GM19372 (cell line): ENCODE results near the gene NRIP1.

Experiments used
- ATAC-seq: cut with Tn5 transposase; IDR thresholded peaks from one replicate; pipeline ENCODE4 v1.9.1; 2021; ENCODE audit warnings: mild to moderate bottlenecking, low read depth, moderate library complexity; ENCODE audit not compliant: unreplicated experiment

The NRIP1 gene, protein sequence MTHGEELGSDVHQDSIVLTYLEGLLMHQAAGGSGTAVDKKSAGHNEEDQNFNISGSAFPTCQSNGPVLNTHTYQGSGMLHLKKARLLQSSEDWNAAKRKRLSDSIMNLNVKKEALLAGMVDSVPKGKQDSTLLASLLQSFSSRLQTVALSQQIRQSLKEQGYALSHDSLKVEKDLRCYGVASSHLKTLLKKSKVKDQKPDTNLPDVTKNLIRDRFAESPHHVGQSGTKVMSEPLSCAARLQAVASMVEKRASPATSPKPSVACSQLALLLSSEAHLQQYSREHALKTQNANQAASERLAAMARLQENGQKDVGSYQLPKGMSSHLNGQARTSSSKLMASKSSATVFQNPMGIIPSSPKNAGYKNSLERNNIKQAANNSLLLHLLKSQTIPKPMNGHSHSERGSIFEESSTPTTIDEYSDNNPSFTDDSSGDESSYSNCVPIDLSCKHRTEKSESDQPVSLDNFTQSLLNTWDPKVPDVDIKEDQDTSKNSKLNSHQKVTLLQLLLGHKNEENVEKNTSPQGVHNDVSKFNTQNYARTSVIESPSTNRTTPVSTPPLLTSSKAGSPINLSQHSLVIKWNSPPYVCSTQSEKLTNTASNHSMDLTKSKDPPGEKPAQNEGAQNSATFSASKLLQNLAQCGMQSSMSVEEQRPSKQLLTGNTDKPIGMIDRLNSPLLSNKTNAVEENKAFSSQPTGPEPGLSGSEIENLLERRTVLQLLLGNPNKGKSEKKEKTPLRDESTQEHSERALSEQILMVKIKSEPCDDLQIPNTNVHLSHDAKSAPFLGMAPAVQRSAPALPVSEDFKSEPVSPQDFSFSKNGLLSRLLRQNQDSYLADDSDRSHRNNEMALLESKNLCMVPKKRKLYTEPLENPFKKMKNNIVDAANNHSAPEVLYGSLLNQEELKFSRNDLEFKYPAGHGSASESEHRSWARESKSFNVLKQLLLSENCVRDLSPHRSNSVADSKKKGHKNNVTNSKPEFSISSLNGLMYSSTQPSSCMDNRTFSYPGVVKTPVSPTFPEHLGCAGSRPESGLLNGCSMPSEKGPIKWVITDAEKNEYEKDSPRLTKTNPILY (N-terminal part only)

DNA sequence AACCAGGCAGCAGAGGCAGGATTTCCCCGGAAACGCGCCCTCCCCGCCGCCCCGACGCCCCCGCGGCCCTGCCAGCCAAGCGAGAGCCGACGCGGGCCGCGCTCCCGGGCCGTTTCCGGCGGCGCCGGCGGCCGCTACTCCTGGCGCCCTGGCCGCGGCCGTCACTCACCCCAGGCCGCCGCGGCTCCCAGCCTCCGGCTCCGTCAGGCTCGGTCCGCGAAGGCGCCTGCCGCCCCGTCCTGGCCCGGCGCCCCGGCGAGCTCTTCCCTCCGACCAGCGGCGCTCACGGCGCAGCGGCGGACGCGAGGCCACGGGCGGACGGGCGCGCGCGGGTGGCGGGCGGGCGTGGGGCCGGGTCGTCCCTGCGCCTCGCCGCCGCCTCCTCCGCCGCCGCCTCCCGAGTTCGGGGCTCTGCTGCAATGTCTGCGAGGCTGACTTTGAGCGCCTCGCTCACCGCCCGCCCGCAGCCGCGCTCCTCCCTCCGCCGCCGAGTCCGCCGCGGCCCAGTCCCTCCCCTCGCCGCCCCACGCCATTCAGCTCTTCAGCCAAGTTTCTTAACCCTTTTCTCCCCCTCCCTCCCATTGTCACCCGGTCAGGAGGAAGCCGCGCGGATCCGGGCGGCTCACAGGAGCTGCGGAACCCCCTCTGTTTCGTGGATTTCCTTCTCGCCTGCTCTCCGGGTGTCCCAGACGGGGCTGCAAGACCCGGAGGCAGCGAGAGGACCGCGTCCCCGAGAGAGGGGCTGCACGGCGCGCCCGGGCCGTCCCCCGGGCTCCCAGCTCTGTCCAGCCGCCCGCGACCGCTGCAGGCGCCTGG is at the start of gene NRIP1:
NRIP1 (minus strand) TSS at position 425 of the 816 bp plus-strand sequence. CDS start 96,808 bp downstream, outside the sequence.
- ATAC-seq, result peak; percentile 78

DNA sequence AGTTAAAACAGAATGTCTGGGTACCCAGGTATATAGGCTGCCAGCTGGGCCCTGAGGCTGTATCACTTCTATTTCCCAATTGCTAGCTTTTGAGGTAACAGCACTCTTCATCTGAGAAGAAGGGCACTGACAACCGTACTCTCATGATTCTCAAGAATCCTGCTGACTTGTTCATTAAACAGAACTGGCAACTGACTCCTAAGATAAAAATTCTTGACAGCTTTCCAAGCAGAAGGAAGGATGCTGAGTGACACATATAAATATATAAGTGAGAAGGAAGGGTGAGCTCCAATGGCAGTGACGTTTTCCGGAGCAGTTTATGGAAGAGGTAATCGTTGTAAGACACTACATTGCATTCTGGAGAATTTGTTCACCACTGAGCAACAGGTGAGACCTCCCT is 48.1 kb upstream of the NRIP1 start:
- no peak for ATAC-seq

DNA sequence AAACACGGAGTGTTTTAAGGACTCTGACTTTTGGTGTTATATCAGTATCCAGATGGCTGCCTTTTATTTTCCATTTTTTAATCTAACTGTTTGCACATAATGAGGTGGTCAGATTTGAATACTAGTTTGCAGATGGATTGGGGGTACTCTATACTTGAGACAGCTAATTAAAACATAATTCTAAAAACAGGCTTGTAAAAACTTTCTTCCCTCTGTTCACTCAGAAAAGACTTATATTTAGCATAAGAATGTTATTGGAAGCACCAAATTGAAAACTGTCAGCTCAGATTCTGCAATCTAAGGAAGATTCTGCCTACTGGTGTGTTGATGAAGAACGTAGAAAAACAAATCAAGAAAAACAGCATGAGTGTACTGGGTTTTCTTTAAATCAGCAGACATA is 44.0 kb upstream of the NRIP1 start:
- ATAC-seq, result no peak

DNA sequence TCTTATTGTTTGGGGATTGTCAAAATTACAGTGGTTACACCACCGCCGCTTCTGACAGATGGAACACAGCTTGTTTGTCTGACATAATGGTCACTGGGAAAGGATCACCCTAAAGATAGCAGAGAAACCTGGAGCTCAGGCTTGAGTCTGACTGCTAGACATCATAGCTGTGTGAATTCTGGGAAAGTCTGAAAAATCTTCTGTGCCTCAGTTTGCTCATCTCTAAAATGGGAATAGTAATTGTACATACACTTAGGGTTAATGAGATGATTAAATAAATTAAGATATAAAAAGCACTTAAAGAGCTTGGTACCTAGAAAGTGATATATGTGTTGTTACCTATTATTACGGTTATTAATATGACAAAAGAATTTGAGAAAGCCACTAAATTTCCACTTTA is 39.7 kb upstream of the NRIP1 start:
- no peak for ATAC-seq

DNA sequence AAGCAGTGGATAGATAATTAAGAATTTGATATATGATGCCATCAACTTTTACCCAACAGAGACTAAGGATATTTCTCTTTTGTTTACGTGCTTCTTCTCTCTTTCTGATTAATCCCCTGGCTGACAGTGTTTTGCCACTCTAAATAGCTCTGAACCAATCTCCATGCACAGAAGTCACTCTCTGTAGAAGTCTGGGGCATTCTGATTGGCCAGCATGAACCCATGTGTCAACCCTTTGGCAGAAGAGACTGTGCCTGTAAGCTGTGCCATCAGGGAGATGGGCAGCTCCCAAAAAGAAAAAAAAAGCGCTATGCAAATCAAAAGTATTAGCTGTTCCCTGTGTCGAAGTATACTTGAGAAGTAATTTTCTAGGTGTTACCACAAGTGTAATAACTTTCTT is 34.1 kb upstream of the NRIP1 start:
- ATAC-seq, result no peak

DNA sequence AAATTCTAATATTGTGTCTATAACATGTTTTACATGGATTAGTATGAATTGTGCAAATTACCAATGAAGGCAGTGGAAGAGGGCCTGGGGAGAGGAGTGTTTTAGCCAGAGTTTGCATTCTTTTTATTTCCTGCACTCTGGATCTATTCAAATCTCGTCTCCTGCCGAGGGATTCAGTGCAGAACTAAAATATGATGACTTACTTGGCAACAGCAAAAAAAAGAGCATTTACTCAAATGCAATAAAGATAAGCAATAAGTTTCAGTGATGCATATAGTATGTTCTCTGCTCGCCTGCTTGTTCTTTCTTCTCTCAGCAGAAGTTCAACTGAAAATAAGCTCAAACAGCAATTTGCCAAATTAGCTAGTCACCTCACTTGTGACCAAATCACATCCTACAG is 33.4 kb upstream of the NRIP1 start:
- ATAC-seq, result no peak

DNA sequence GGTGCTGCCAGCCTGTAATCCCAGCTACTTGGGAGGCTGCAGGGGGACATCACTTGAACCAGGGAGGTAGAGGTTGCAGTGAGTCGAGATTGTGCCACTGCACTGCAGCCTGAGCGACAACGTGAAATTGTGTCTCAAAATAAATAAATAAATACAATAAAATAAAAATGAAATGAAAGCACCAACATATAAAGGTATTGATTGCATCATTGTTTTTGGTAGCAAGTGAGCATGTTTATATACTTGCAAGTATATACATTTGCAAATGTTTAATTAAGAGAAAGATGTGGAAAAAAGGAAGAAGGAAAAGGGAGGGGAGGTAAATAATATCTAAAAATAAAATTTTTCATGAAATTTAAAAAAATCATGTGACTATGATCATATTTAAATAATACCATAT is 32.8 kb upstream of the NRIP1 start:
- no peak for ATAC-seq

DNA sequence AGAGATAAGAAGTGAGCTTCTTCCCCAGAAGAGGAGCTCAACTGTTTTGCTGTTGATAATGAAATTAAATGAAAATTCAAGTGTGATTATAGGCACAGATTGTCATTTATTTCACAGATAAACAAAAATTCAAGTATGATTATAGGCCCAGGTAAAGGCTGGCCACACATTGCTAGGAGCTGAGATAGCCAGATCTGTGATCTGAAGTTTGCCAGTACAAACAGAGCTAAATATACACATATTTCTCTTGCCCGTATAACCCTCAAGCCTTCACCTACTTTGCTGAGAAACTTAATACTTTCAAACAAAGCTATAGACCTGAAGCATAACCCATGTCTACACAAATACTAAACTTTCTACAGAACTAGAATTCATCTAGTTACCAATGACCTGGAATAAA is 31.3 kb upstream of the NRIP1 start:
- ATAC-seq, result no peak

DNA sequence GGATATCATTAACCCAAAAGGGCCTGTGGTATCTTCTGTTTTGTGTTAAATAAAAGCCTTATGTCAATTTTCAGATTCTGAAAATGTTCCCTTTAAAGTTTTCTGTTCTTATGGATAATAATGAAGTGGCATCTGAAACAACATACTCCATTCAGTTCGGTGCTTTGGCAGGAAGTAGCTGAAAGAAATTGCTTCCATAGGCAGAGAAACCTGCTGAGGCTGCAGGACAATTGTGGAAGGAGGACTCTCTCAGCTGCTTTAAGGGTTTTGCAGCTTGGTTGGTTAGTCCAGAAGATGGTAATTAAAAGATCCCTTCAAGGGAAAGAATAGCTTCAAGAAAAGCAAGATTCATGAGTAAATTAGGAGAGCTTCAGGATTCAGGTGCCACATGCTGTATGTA is 30.5 kb upstream of the NRIP1 start:
- no peak for ATAC-seq

DNA sequence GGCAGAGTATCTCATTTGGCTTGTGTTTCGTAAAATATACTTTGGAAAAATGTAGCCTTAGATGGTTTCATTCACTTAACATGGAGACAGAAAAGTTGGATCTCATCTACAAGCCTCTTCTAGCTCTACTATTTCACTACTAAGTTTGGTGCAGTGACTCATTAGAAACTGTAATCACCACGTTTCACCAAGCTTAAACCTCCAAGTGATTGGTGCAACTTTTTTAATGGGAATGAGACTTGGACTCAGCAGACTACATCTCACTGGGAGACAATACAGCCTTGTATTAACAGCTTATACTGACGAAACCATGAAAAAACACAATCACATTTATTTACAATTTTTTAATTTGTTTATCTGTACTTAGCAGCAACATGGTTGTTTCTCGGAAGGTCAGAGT is 29.9 kb upstream of the NRIP1 start:
- ATAC-seq, result no peak

DNA sequence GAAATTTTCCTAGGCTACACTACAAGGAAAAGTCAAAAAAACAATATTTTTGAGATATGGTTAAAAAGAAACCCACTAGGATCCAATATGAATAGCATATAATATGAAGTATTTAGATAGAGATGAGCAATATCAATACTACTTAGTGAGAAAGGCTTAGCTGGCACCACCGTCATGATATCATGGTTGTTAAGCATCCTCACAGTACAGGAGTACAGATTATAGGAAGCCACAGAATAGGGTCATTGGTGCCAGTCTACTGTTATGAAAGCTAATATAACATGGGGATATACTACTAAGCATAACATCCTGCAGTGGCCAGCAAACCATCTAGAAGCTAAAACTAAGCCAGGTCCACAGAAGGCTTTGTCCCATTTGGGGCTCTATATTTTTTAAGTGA is 28.4 kb upstream of the NRIP1 start:
- ATAC-seq, result no peak

DNA sequence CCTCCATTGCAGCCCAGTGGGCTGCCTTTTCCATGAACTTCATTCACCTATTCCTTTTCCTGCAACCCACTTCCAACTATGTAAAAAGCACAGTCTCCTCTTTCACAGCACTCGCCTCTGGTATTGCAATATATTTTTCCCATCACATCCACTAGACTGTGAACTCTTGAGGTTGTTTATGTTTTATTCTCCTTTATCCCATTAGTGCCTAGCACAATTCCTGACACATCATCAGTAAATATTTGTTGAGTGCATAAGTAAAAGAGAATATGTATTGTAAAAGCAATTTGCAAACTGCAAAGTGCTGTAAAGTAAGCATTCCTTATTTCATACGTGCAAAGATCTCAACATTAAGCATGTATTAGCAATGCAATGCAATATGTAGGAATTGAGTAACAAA is 27.9 kb upstream of the NRIP1 start:
- no peak for ATAC-seq

DNA sequence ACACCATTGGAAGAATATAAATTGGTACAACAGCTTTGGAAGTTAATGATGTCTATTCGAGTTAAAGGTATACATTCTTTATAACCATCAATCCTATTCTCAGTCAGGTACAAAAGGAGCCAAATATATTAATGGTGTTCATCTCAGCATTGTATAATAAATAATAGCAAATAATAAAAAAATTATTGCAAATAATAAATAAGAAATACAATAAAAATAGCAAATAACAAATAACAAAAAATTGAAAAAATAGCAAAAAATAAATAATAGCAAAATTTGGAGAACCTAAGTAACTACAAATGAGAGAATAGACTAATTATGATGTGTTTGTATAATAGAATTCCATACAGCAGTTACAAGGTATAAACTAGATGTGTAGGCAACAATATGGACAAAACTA is 25.6 kb upstream of the NRIP1 start:
- no peak for ATAC-seq

DNA sequence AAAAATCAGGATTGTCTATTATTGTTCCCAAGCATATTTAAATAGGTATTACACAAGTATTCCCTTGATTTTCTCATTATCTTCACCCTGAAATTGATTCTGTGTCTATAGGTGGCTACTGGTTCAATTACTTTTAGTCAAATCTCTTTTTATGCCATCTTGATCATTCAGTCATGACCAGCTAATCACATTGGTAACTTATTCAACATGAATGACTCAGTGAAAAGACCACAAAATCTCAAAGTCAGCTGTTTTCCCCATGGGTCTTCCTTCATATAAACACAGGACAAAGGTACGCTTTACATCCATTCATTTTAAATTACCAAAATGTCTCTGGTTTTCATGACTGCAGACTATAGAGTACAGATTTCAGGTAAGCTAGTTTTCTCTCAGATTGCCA is 23.7 kb upstream of the NRIP1 start:
- ATAC-seq, result no peak

DNA sequence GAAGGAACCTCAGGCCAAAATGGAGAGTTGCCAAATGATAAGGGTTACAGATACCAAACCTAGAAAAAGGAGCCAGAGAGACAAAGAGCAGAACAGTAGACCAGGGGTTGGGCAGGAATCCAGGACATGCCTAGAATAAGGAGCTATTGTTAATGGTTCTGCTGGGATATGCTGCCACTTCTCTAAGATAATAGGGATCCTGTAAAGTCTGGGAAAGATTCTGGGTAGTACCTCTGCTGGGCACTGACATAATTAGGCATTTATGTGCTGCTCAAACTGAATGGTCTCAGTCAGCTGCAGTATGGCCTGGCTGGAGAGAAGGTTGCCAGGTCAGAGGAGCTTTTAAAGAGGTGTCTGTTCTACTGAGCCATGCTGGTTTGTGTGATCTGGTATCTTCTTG is 19.9 kb upstream of the NRIP1 start:
- ATAC-seq, result no peak

DNA sequence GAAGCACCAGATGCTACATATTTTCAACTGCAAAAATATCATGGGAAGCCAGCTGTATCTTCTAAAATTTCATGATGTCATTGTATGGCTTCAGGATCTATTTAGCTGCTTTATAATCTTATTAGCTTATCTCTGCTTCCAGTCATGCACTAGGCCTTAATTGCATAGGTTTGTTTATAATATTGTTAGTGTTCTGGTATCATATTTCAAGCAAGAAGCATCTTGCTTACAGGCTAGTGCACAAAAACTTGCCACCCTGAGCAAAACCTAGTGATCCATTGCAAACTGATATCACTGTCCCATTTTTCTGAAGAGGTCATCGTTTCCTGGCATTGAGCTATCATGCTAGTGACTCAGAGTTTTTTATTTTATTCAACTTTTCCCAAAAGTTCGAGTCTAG is 15.7 kb upstream of the NRIP1 start:
- no peak for ATAC-seq

DNA sequence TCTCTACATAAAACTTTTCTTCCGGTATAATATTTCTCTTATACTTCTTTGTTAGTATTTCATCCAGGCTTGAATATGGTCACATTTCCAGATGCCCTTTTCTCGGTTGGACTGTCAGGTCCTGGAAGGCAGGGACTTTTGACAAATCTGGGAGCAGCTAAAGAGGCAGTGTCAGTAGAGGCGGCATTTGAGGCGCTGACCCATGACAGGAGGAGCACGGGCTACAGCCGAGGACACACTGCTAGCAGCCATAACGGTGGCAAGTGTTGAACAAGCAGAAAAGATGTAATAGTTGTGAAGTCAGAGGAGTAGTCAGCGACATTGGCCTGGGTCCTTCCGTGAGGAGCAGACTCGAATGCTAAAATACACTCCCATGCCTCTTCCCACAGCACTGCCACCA is 14.5 kb upstream of the NRIP1 start:
- ATAC-seq, result no peak

DNA sequence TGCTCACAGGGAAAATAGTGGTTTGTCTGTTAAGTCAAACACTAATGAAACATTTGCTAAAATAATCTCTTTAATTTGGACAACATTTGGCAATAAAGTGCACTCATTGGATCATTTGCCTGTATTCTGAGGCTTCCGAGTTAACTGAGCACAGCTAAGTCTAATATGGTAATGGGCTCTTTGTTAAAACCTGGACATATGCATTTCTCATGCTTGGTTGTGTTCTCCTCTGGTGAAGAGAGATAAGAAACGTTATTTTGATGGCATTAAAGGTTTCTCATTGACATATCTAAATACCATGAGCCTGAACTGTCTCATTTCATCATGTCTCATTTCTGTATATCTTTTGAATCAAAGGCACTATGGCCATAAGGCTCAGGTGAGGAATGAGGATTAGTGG is 13.4 kb upstream of the NRIP1 start:
- ATAC-seq, result no peak

DNA sequence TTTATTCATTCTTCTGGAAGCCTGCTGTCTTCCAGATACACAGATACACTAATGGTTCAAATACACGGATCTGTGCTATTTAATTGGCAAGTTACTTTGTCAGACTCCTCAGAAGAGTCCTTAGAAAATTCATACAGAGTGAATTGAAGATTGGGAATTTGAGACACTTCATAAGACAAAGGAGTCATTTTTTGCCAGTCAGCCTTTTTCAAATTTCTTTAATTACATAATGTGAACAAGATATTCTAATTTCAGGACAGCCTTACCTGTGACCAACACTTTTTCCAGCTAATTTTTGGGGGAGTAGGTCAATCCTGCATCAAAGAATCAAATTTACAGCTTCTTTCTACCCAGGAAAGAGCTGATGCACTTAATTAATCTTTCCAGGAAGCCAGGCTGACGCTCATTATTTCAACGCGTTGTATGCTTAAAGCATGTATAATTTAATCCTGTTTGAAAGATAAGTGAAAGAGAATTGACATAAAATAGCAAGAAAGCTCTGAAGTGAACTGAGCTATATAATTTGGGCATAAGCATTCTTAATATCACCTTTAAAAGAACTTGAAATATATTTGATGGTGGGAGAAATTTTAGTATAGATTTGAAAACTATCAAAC is 12.8 kb upstream of the NRIP1 start:
- no peak for ATAC-seq

DNA sequence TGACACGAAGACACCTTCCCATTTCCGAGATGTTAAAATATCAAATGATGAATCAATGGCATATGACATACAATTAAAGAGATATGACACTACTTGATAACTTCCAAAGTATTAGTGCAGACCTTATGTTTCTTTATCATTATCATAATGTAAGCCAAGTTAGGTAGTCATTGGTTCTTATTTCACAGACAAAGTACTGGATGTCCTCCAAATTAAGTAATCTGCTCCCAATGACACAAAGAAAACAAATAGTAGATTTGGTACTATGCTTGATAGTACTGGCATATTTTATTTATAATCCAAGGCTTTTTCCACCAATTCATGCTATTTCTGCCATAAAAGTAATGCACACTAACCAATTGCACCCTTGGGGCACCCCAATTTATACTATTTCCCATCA is 11.9 kb upstream of the NRIP1 start:
- ATAC-seq, result no peak
